ENCODE results near the gene GP9. TPM values are rescaled to one million over a fixed set of nuclear protein-coding genes. Genes with fewer than 3 reads are reported as not detected.

The GP9 gene
- 3.8 TPM for total RNA-seq

GRCh38 chr3:129060276-129061022, at the start of gene GP9:
Gene GP9 (plus strand): TSS chr3:129060779. CDS start chr3:129061740, 961 bp downstream.

Other genes with a start within 250 kb of the GP9 start
- gene ACAD9, start 181.2 kb upstream of the GP9 start, total RNA-seq = 48.0 TPM
- gene CFAP92, start 66.7 kb upstream of the GP9 start, total RNA-seq = 0.70 TPM
- 5.0 TPM for gene EFCC1, start 59.5 kb upstream of the GP9 start, total RNA-seq
- 11.8 TPM for gene RAB43, start 61.0 kb downstream of the GP9 start, total RNA-seq
- 23.4 TPM for gene ISY1, start 100.3 kb downstream of the GP9 start, total RNA-seq
- gene CNBP, start 123.1 kb downstream of the GP9 start, total RNA-seq = 237 TPM
- gene COPG1, start 188.8 kb downstream of the GP9 start, total RNA-seq = 129 TPM
- gene HMCES, start 218.1 kb downstream of the GP9 start, total RNA-seq = 26.6 TPM